DND-41 (cell line): ENCODE measurements around the gene ATXN7L2.

Source experiments
- CTCF ChIP-seq: IDR thresholded peaks from 2 replicates; pipeline ENCODE4 v1.5.1; 2012; ENCODE audit warnings: borderline replicate concordance, low read length, moderate library complexity, mild to moderate bottlenecking; ENCODE audit not compliant: poor library complexity, severe bottlenecking; ENCODE audit errors: extremely low read depth
- EZH2 ChIP-seq: IDR thresholded peaks from 3 replicates; pipeline ENCODE4 v1.6.1; 2012; ENCODE audit warnings: borderline replicate concordance, low read depth, mild to moderate bottlenecking, moderate library complexity, low read length, inconsistent platforms; ENCODE audit not compliant: severe bottlenecking

DNA sequence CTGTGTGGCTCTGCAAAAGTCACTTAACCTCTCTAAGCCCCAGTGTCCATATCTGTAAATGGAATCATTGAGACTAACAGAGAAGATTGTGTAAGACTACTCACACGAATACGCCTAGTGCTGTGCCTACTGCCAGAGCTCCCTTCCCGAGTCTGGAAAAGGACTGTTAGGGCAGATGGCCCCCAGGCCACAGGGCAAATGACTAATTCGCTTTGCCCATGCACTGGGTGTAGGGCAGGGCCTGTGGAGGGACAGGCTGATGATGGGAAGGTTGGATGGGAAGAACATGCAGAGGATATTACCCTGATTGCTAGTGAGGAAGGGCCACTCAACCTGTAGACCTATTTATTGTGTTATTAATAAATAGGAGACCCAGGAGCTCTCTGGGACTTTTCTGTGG, 51.8 kb downstream of the ATXN7L2 start:
- TF ChIP-seq CTCF (no peak), EZH2 (no peak)
